H9 (cell line): ENCODE measurements around the gene SLC16A13. TPM values are rescaled to one million over a fixed set of nuclear protein-coding genes. Genes with fewer than 3 reads are reported as not detected.

Experiments
- DNase-seq: peaks from one replicate; pipeline ENCODE4 v3.0.0-alpha.2; 2017
- H2AFZ ChIP-seq: one replicate; pipeline ENCODE4 v1.6.1; 2013; ENCODE audit warnings: mild to moderate bottlenecking, low read length, control low read depth, moderate library complexity
- H2AK5ac ChIP-seq: 2 replicates; pipeline ENCODE4 v1.6.1; 2013; ENCODE audit warnings: low read length, control low read depth, mixed read lengths; ENCODE audit not compliant: insufficient read length
- H2BK120ac ChIP-seq: one replicate; pipeline ENCODE4 v1.6.1; 2013; ENCODE audit warnings: low read depth, mild to moderate bottlenecking, low read length, control low read depth, inconsistent platforms; ENCODE audit not compliant: poor library complexity, severe bottlenecking
- H2BK12ac ChIP-seq: 2 replicates; pipeline ENCODE4 v1.6.1; 2013; ENCODE audit warnings: low read length, control low read depth, mixed read lengths, low read depth; ENCODE audit not compliant: insufficient read length
- H2BK15ac ChIP-seq: 2 replicates; pipeline ENCODE4 v1.6.1; 2013; ENCODE audit warnings: low read depth, low read length, control low read depth
- H2BK20ac ChIP-seq: one replicate; pipeline ENCODE4 v1.6.1; 2013; ENCODE audit warnings: low read depth, mild to moderate bottlenecking, low read length, control low read depth, inconsistent platforms; ENCODE audit not compliant: poor library complexity, severe bottlenecking
- H2BK5ac ChIP-seq: 2 replicates; pipeline ENCODE4 v1.6.1; 2013; ENCODE audit warnings: low read length, control low read depth, mixed read lengths; ENCODE audit not compliant: insufficient read length
- H3K14ac ChIP-seq: 2 replicates; pipeline ENCODE4 v1.6.1; 2013; ENCODE audit warnings: low read length, control low read depth; ENCODE audit not compliant: insufficient read depth
- H3K18ac ChIP-seq: 2 replicates; pipeline ENCODE4 v1.6.1; 2013; ENCODE audit warnings: low read depth, mild to moderate bottlenecking, mixed read lengths, low read length, control low read depth; ENCODE audit not compliant: insufficient read length
- H3K23ac ChIP-seq: 2 replicates; pipeline ENCODE4 v1.6.1; 2013; ENCODE audit warnings: low read length, control low read depth, mixed read lengths, low read depth; ENCODE audit not compliant: insufficient read length
- H3K23me2 ChIP-seq: 2 replicates; pipeline ENCODE4 v1.6.1; 2013; ENCODE audit warnings: low read depth, mild to moderate bottlenecking, mixed read lengths, low read length, control low read depth; ENCODE audit not compliant: insufficient read length, poor library complexity, severe bottlenecking
- H3K27ac ChIP-seq: 2 replicates; pipeline ENCODE4 v1.5.1; 2013; ENCODE audit warnings: low read length, control low read depth, mixed read lengths, low read depth; ENCODE audit not compliant: insufficient read length
- H3K27me3 ChIP-seq: 2 replicates; pipeline ENCODE4 v1.6.1; 2013; ENCODE audit warnings: low read length, control low read depth, inconsistent platforms; ENCODE audit not compliant: insufficient read depth
- H3K4ac ChIP-seq: 2 replicates; pipeline ENCODE4 v1.6.1; 2013; ENCODE audit warnings: low read depth, mild to moderate bottlenecking, control low read depth, inconsistent platforms, low read length, moderate library complexity
- H3K4me1 ChIP-seq: 2 replicates; pipeline ENCODE4 v1.6.1; 2013; ENCODE audit warnings: low read length, control low read depth, inconsistent platforms; ENCODE audit not compliant: insufficient read depth
- H3K4me2 ChIP-seq: 2 replicates; pipeline ENCODE4 v1.6.1; 2013; ENCODE audit warnings: low read length, control low read depth, mixed read lengths; ENCODE audit not compliant: insufficient read length, insufficient read depth
- H3K56ac ChIP-seq: 2 replicates; pipeline ENCODE4 v1.6.1; 2013; ENCODE audit warnings: low read depth, mild to moderate bottlenecking, mixed read lengths, low read length, control low read depth; ENCODE audit not compliant: insufficient read length
- H3K79me1 ChIP-seq: 2 replicates; pipeline ENCODE4 v1.6.1; 2013; ENCODE audit warnings: low read depth, mild to moderate bottlenecking, moderate library complexity, low read length, control low read depth, inconsistent platforms; ENCODE audit not compliant: insufficient read depth, poor library complexity, severe bottlenecking
- H3K79me2 ChIP-seq: 2 replicates; pipeline ENCODE4 v1.6.1; 2013; ENCODE audit warnings: low read length, control low read depth, inconsistent platforms; ENCODE audit not compliant: insufficient read depth
- H3K9ac ChIP-seq: 2 replicates; pipeline ENCODE4 v1.6.1; 2013; ENCODE audit warnings: low read length, control low read depth, mixed read lengths; ENCODE audit not compliant: insufficient read length; ENCODE audit errors: extremely low read depth
- H3K9me3 ChIP-seq: one replicate; pipeline ENCODE4 v1.6.1; 2013; ENCODE audit warnings: low read depth, low read length, inconsistent platforms; ENCODE audit not compliant: control insufficient read depth
- H3T11ph ChIP-seq: one replicate; pipeline ENCODE4 v1.6.1; 2013; ENCODE audit warnings: mild to moderate bottlenecking, low read length, control low read depth, inconsistent platforms
- H4K20me1 ChIP-seq: one replicate; pipeline ENCODE4 v1.6.1; 2013; ENCODE audit not compliant: control insufficient read depth, insufficient read length, insufficient read depth
- H4K5ac ChIP-seq: 2 replicates; pipeline ENCODE4 v1.6.1; 2013; ENCODE audit warnings: low read depth, mild to moderate bottlenecking, mixed read lengths, low read length, control low read depth; ENCODE audit not compliant: insufficient read length
- H4K8ac ChIP-seq: replicated peaks from 2 replicates; pipeline ENCODE4 v1.6.1; 2013; ENCODE audit warnings: low read length, control low read depth, mixed read lengths, low read depth; ENCODE audit not compliant: insufficient read length
- H4K91ac ChIP-seq: 2 replicates; pipeline ENCODE4 v1.6.1; 2013; ENCODE audit warnings: low read depth, mild to moderate bottlenecking, moderate library complexity, mixed read lengths, low read length, control low read depth; ENCODE audit not compliant: insufficient read length
- H3K27ac Mint-ChIP-seq, 3 experiments: 2 replicates in 2 of 3; 3 replicates in 1 of 3; pipeline ENCODE4 v1.8.0; 2020 to 2021; ENCODE audit warnings: mixed read lengths in 3 of 3, mild to moderate bottlenecking in 1 of 3, moderate library complexity in 1 of 3
- H3K27me3 Mint-ChIP-seq: 2 replicates; pipeline ENCODE4 v1.8.0; 2021; ENCODE audit warnings: low read depth, mild to moderate bottlenecking, moderate library complexity, mixed read lengths
- H3K36me3 Mint-ChIP-seq, 3 experiments: 2 replicates in 2 of 3; 3 replicates in 1 of 3; pipeline ENCODE4 v1.8.0; 2020 to 2021; ENCODE audit warnings: low read depth in 3 of 3, mixed read lengths in 3 of 3; ENCODE audit not compliant: insufficient read depth in 1 of 3
- H3K4me1 Mint-ChIP-seq, 2 experiments: 2 replicates each; pipeline ENCODE4 v1.8.0; 2020; ENCODE audit warnings: mixed read lengths in 2 of 2
- H3K4me3 Mint-ChIP-seq, 2 experiments: 2 replicates in 1 of 2; 3 replicates in 1 of 2; pipeline ENCODE4 v1.8.0; 2020 to 2021; ENCODE audit warnings: mild to moderate bottlenecking in 2 of 2, mixed read lengths in 2 of 2, moderate library complexity in 1 of 2
- H3K9me3 Mint-ChIP-seq, 2 experiments: 2 replicates in 1 of 2; 3 replicates in 1 of 2; pipeline ENCODE4 v1.8.0; 2020; ENCODE audit warnings: mild to moderate bottlenecking in 2 of 2, mixed read lengths in 2 of 2, moderate library complexity in 1 of 2
- CTCF ChIP-seq: fragments of 200-600 bp; sonication (generic); conservative IDR thresholded peaks from 3 replicates; pipeline ENCODE4 v1.8.0; 2021; ENCODE audit warnings: antibody characterized with exemption, mild to moderate bottlenecking
- WGBS: extraction: QIAGEN DNeasy Blood & Tissue Kit; methylation state at CpG from one replicate; pipeline ENCODE4 v1.1.7; 2013; ENCODE audit warnings: missing lambda C conversion rate, low lambda C conversion rate, mixed read lengths; ENCODE audit not compliant: insufficient read length; ENCODE audit errors: extremely low coverage; 5-methylcytosine and 5-hydroxymethylcytosine counted together
- total RNA-seq: library from RNA; stranded (reverse); gene quantifications from 2 replicates; pipeline ENCODE4 v1.2.1, GENCODE V29; 2021

Gene SLC16A13
- total RNA-seq, 1 experiment from 2014 or later = 6.1 TPM

- H3K9me3 ChIP-seq = no peaks in the 10 kb centered on the region
- no peak overlapping the region for H2BK15ac ChIP-seq
- no peaks in the 10 kb centered on the region for H3K79me2 ChIP-seq
- H2AFZ ChIP-seq = no peak overlapping the region
- Mint-ChIP-seq H3K27me3 (peaks cover 25% of the 10 kb centered on the region), H3K27ac (no peak overlapping the region), H3K36me3 (no peaks in the 10 kb centered on the region), H3K9me3 (no peaks in the 10 kb centered on the region), H3K4me3 (no peak overlapping the region), H3K4me1 (no peaks in the 10 kb centered on the region)
- H3K9ac ChIP-seq = no peak overlapping the region
- no peak for TF ChIP-seq CTCF
- no peak overlapping the region for H2BK12ac ChIP-seq
- no peak overlapping the region for H4K5ac ChIP-seq
- no peak overlapping the region for H3K14ac ChIP-seq
- H3K18ac ChIP-seq = no peak overlapping the region
- H3K4ac ChIP-seq = no peak overlapping the region
- no peak overlapping the region for H2AK5ac ChIP-seq
- no peak overlapping the region for H3K4me2 ChIP-seq
- H2BK120ac ChIP-seq = no peak overlapping the region
- no peaks in the 10 kb centered on the region for H3K4me1 ChIP-seq
- H4K91ac ChIP-seq = no peak overlapping the region
- WGBS = no CpG with 5 or more reads among the region's 3 CpGs
- no peaks in the 10 kb centered on the region for H3K79me1 ChIP-seq
- H4K20me1 ChIP-seq = no peaks in the 10 kb centered on the region
- no peak overlapping the region for H3K23ac ChIP-seq
- no peaks in the 10 kb centered on the region for H3K27me3 ChIP-seq
- no peak overlapping the region for H2BK20ac ChIP-seq
- no peak overlapping the region for H3K56ac ChIP-seq
- no peak overlapping the region for H3K27ac ChIP-seq
- H3K23me2 ChIP-seq = no peaks in the 10 kb centered on the region
- DNase-seq = no peak
- no peak overlapping the region for H4K8ac ChIP-seq
- H3T11ph ChIP-seq = no peak overlapping the region
- H2BK5ac ChIP-seq = no peak overlapping the region
Measured at GRCh38 chr17:6986676-6987075, 49.1 kb upstream of the SLC16A13 start.
